Activated T-cell treated with anti-CD3 and anti-CD28 coated beads, Interleukin-2, amount 50 U/mL, for 72 hours (primary cell): Measurements from ENCODE around the gene LPP. TPM values are rescaled to one million over a fixed set of nuclear protein-coding genes. Genes with fewer than 3 reads are reported as not detected.

Experiments
- ATAC-seq, 2 donors: fragments of 150-1000 bp; cut with Tn5 transposase; replicated peaks in 1 of 2; 2 replicates each; pipeline ENCODE4 v1.10.0; 2021; ENCODE audit warnings: moderate library complexity in 2 of 2, mild to moderate bottlenecking in 1 of 2
- DNase-seq, 2 donors: peaks; one replicate each; pipeline ENCODE4 v3.0.0; 2021 to 2022; ENCODE audit warnings: mixed read lengths in 1 of 2
- H3K27ac Mint-ChIP-seq: one replicate; pipeline ENCODE4 v1.8.0; 2022; ENCODE audit warnings: mild to moderate bottlenecking, moderate library complexity, mixed read lengths
- H3K27me3 Mint-ChIP-seq: one replicate; pipeline ENCODE4 v1.8.0; 2022; ENCODE audit warnings: low read depth, mixed read lengths
- H3K36me3 Mint-ChIP-seq, 2 donors: one replicate each; pipeline ENCODE4 v1.8.0; 2022; ENCODE audit warnings: mixed read lengths in 2 of 2, mild to moderate bottlenecking in 1 of 2; ENCODE audit not compliant: insufficient read depth in 2 of 2
- H3K4me1 Mint-ChIP-seq: one replicate; pipeline ENCODE4 v1.8.0; 2022; ENCODE audit warnings: low read depth, mixed read lengths
- H3K4me3 Mint-ChIP-seq, 2 donors: one replicate each; pipeline ENCODE4 v1.8.0; 2022; ENCODE audit warnings: mild to moderate bottlenecking in 2 of 2, mixed read lengths in 2 of 2, moderate library complexity in 2 of 2
- H3K9me3 Mint-ChIP-seq, 2 donors: one replicate each; pipeline ENCODE4 v1.8.0; 2022; ENCODE audit warnings: mixed read lengths in 2 of 2
- total RNA-seq, 2 donors: library from RNA; stranded (reverse); gene quantifications; one replicate each; pipeline ENCODE4 v1.2.3, GENCODE V29; 2022

LPP gene
- total RNA-seq, 2 donors from 2014 or later = 50.4 to 67.7 TPM

- Mint-ChIP-seq H3K9me3 (no peaks in the 10 kb centered on the region), H3K4me3 (no peak overlapping the region), H3K27ac (no peak overlapping the region), H3K27me3 (no peaks in the 10 kb centered on the region), H3K4me1 (peaks cover 3% of the 10 kb centered on the region), H3K36me3 (peaks cover 0 to 3% of the 10 kb centered on the region in 2 donors)
- DNase-seq (no peak), ATAC-seq (no peak)
These were observed 194.7 kb downstream of the LPP start for GRCh38 chr3:188348435-188349244.

- peaks cover 0 to 3% of the 10 kb centered on the region in 2 donors for H3K36me3 Mint-ChIP-seq
- ATAC-seq (no peak), DNase-seq (no peak)
These were observed 195.5 kb downstream of the LPP start for GRCh38 chr3:188349351-188349901.

GRCh38 chr3:188349933-188350332, 196.0 kb downstream of the LPP start:
- DNase-seq = no peak
- no peak for ATAC-seq
- Mint-ChIP-seq H3K9me3 (no peaks in the 10 kb centered on the region), H3K27me3 (no peaks in the 10 kb centered on the region), H3K27ac (no peak overlapping the region), H3K4me1 (no peaks in the 10 kb centered on the region), H3K4me3 (no peak overlapping the region), H3K36me3 (peaks cover 0 to 3% of the 10 kb centered on the region in 2 donors)

More at GRCh38 chr3:188349351-188349901, 195.5 kb downstream of the LPP start:
- H3K4me3 Mint-ChIP-seq = no peak overlapping the region
- H3K27ac Mint-ChIP-seq = no peak overlapping the region
- H3K4me1 Mint-ChIP-seq = no peaks in the 10 kb centered on the region
- no peaks in the 10 kb centered on the region for H3K9me3 Mint-ChIP-seq
- no peaks in the 10 kb centered on the region for H3K27me3 Mint-ChIP-seq

- Mint-ChIP-seq H3K4me1 (no peaks in the 10 kb centered on the region), H3K27me3 (no peaks in the 10 kb centered on the region), H3K4me3 (no peak overlapping the region), H3K36me3 (peaks cover 0 to 3% of the 10 kb centered on the region in 2 donors), H3K27ac (no peak overlapping the region), H3K9me3 (no peaks in the 10 kb centered on the region)
- no peak for DNase-seq
- ATAC-seq = no peak
These were observed 197.0 kb downstream of the LPP start for GRCh38 chr3:188350961-188351360.

- DNase-seq (no peak), ATAC-seq (no peak)
- peaks cover 0 to 3% of the 10 kb centered on the region in 2 donors for H3K36me3 Mint-ChIP-seq
- H3K4me3 Mint-ChIP-seq = no peak overlapping the region
- H3K27ac Mint-ChIP-seq = no peak overlapping the region
- H3K9me3 Mint-ChIP-seq = no peaks in the 10 kb centered on the region
- H3K27me3 Mint-ChIP-seq = no peaks in the 10 kb centered on the region
- no peaks in the 10 kb centered on the region for H3K4me1 Mint-ChIP-seq
These were observed 197.7 kb downstream of the LPP start for GRCh38 chr3:188351648-188352047.

GRCh38 chr3:188352196-188352927, 198.4 kb downstream of the LPP start:
- Mint-ChIP-seq H3K4me3 (no peak overlapping the region), H3K27ac (no peak overlapping the region), H3K27me3 (no peaks in the 10 kb centered on the region), H3K36me3 (peaks cover 0 to 2% of the 10 kb centered on the region in 2 donors), H3K4me1 (no peaks in the 10 kb centered on the region), H3K9me3 (no peaks in the 10 kb centered on the region)
- no peak for DNase-seq
- no peak for ATAC-seq

GRCh38 chr3:188353426-188353825, 199.5 kb downstream of the LPP start:
- Mint-ChIP-seq H3K27me3 (no peaks in the 10 kb centered on the region), H3K4me1 (peaks cover 6% of the 10 kb centered on the region), H3K4me3 (no peak overlapping the region), H3K9me3 (no peaks in the 10 kb centered on the region), H3K27ac (no peak overlapping the region), H3K36me3 (no peaks in the 10 kb centered on the region)
- ATAC-seq (no peak), DNase-seq (no peak)

GRCh38 chr3:188358787-188359493, 205.0 kb downstream of the LPP start:
- peak; percentile 16 to 28 for DNase-seq
- no peak overlapping the region for H3K27ac Mint-ChIP-seq
- peaks cover 45% of the 10 kb centered on the region for H3K4me1 Mint-ChIP-seq

GRCh38 chr3:188360364-188360881, 206.5 kb downstream of the LPP start:
- ATAC-seq (no peak), DNase-seq (no peak)
- no peak overlapping the region for H3K27ac Mint-ChIP-seq
- H3K4me1 Mint-ChIP-seq = peaks cover 45% of the 10 kb centered on the region
- no peaks in the 10 kb centered on the region for H3K9me3 Mint-ChIP-seq
- H3K27me3 Mint-ChIP-seq = no peaks in the 10 kb centered on the region
- H3K36me3 Mint-ChIP-seq = no peaks in the 10 kb centered on the region
- peak overlapping the region in 1 of 2 donors; percentile 9 for H3K4me3 Mint-ChIP-seq

More at GRCh38 chr3:188358787-188359493, 205.0 kb downstream of the LPP start:
- no peaks in the 10 kb centered on the region for H3K27me3 Mint-ChIP-seq
- no peaks in the 10 kb centered on the region for H3K36me3 Mint-ChIP-seq
- no peaks in the 10 kb centered on the region for H3K9me3 Mint-ChIP-seq
- H3K4me3 Mint-ChIP-seq = peak overlapping the region; percentile 62 to 75
- ATAC-seq = peak; percentile 78 to 79

- Mint-ChIP-seq H3K27ac (no peak overlapping the region), H3K36me3 (no peaks in the 10 kb centered on the region), H3K9me3 (no peaks in the 10 kb centered on the region), H3K4me3 (peak overlapping the region in 1 of 2 donors; percentile 2), H3K4me1 (peaks cover 45% of the 10 kb centered on the region), H3K27me3 (no peaks in the 10 kb centered on the region)
- ATAC-seq (no peak), DNase-seq (peak in 1 of 2 donors; percentile 6)
These were observed 207.9 kb downstream of the LPP start for GRCh38 chr3:188361888-188362287.

GRCh38 chr3:188362405-188362831, 208.5 kb downstream of the LPP start:
- H3K36me3 Mint-ChIP-seq = no peaks in the 10 kb centered on the region
- peaks cover 45% of the 10 kb centered on the region for H3K4me1 Mint-ChIP-seq
- no peaks in the 10 kb centered on the region for H3K27me3 Mint-ChIP-seq
- H3K9me3 Mint-ChIP-seq = no peaks in the 10 kb centered on the region
- peak overlapping the region in 1 of 2 donors; percentile 70 for H3K4me3 Mint-ChIP-seq
- no peak overlapping the region for H3K27ac Mint-ChIP-seq
- ATAC-seq (peak; percentile 66 to 72), DNase-seq (peak in 1 of 2 donors; percentile 1)

GRCh38 chr3:188365184-188365583, 211.2 kb downstream of the LPP start:
- H3K9me3 Mint-ChIP-seq = no peaks in the 10 kb centered on the region
- H3K4me1 Mint-ChIP-seq = peaks cover 29% of the 10 kb centered on the region
- H3K36me3 Mint-ChIP-seq = no peaks in the 10 kb centered on the region
- no peak overlapping the region for H3K27ac Mint-ChIP-seq
- DNase-seq = no peak
- H3K4me3 Mint-ChIP-seq = no peak overlapping the region
- no peak for ATAC-seq
- H3K27me3 Mint-ChIP-seq = no peaks in the 10 kb centered on the region
